Thyroid gland (tissue), 4 donors: Measurements from ENCODE around the gene ANKRD27. TPM values are rescaled to one million over a fixed set of nuclear protein-coding genes. Genes with fewer than 3 reads are reported as not detected.
"Not testable (repeated sequence)": the region's sequence is repeated elsewhere in the genome, so short reads cannot be mapped to it uniquely, and the experiment has no call there.

Experiments
- DNase-seq, 2 donors: peaks; one replicate each; pipeline ENCODE4 v3.0.0-alpha.2; 2019
- H3K27ac ChIP-seq, 3 donors: fragments of 200-600 bp; sonication (generic); 1 replicate in 2 of 3; 2 replicates in 1 of 3; pipeline ENCODE4 v1.5.1; 2016 to 2019; ENCODE audit warnings: mild to moderate bottlenecking in 1 of 3, moderate library complexity in 1 of 3
- H3K27me3 ChIP-seq: fragments of 200-600 bp; sonication (generic); one replicate; pipeline ENCODE4 v1.5.1; 2019
- H3K36me3 ChIP-seq, 2 donors: fragments of 200-600 bp; sonication (generic); one replicate each; pipeline ENCODE4 v1.5.1; 2016 to 2019
- H3K4me1 ChIP-seq, 2 donors: fragments of 200-600 bp; sonication (generic); one replicate each; pipeline ENCODE4 v1.5.1; 2017 to 2019
- H3K4me3 ChIP-seq, 3 donors: fragments of 200-600 bp; sonication (generic); replicated peaks in 1 of 3; 1 replicate in 2 of 3; 2 replicates in 1 of 3; pipeline ENCODE4 v1.5.1; 2016; ENCODE audit warnings: mild to moderate bottlenecking in 1 of 3
- H3K9me3 ChIP-seq: fragments of 200-600 bp; sonication (generic); one replicate; pipeline ENCODE4 v1.5.1; 2017
- POLR2A ChIP-seq, 2 donors: fragments of 450-650 bp; IDR thresholded peaks; one replicate each; pipeline ENCODE4 v1.6.1; 2017; ENCODE audit warnings: antibody characterized with exemption in 2 of 2, mild to moderate bottlenecking in 2 of 2, moderate library complexity in 1 of 2
- WGBS, 2 donors: methylation state at CpG; one replicate each; pipeline ENCODE4 v1.1.5; 2017; 5-methylcytosine and 5-hydroxymethylcytosine counted together
- intact Hi-C: fragments of 100-400 bp; cut with DNase I; formaldehyde crosslinking; loops from one replicate; pipeline ENCODE4 v1.15.1; 2023
- total RNA-seq, 4 donors: library from RNA; depleted of rRNA; stranded (reverse); fragments of >200 nt; gene quantifications; one replicate each; pipeline ENCODE4 v1.2.3, GENCODE V29; 2016
- TF ChIP-seq, protein P1 (sequence below), 6 experiments: fragments of 200-600 bp in 3 of 6; fragments of 450-650 bp in 3 of 6; sonication (generic) in 3 of 6; IDR thresholded peaks; one replicate each; pipeline ENCODE4 v1.5.1; 2016 to 2019; ENCODE audit warnings: antibody characterized with exemption in 6 of 6, mild to moderate bottlenecking in 2 of 6, inconsistent platforms in 1 of 6, moderate library complexity in 1 of 6

ANKRD27 gene
- total RNA-seq, 4 donors from 2014 or later = 29.7 to 64.8 (median 48.7) TPM

- TF ChIP-seq POLR2A (IDR thresholded peaks at IDR 0.05) = no peak
- TF ChIP-seq, protein P1, sequence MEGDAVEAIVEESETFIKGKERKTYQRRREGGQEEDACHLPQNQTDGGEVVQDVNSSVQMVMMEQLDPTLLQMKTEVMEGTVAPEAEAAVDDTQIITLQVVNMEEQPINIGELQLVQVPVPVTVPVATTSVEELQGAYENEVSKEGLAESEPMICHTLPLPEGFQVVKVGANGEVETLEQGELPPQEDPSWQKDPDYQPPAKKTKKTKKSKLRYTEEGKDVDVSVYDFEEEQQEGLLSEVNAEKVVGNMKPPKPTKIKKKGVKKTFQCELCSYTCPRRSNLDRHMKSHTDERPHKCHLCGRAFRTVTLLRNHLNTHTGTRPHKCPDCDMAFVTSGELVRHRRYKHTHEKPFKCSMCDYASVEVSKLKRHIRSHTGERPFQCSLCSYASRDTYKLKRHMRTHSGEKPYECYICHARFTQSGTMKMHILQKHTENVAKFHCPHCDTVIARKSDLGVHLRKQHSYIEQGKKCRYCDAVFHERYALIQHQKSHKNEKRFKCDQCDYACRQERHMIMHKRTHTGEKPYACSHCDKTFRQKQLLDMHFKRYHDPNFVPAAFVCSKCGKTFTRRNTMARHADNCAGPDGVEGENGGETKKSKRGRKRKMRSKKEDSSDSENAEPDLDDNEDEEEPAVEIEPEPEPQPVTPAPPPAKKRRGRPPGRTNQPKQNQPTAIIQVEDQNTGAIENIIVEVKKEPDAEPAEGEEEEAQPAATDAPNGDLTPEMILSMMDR (IDR thresholded peaks at IDR 0.05) = no peak
- no peak overlapping the region for H3K4me3 ChIP-seq
- H3K36me3 ChIP-seq = peaks cover 0 to 5% of the 10 kb centered on the region in 2 donors
- H3K27ac ChIP-seq = no peak overlapping the region
- DNase-seq = no peak
- 76 to 82% methylated on average over 7 of the region's 7 CpGs for WGBS, 2 donors
- no peaks in the 10 kb centered on the region for H3K4me1 ChIP-seq
- no peaks in the 10 kb centered on the region for H3K9me3 ChIP-seq
- intact Hi-C loops = no loop called here
- H3K27me3 ChIP-seq = no peaks in the 10 kb centered on the region
These were observed 43.3 kb upstream of the ANKRD27 start for GRCh38 chr19:32718286-32718685.

GRCh38 chr19:32717496-32717895, 42.5 kb upstream of the ANKRD27 start:
- no peak for TF ChIP-seq POLR2A (IDR thresholded peaks at IDR 0.05)
- TF ChIP-seq, protein P1 (IDR thresholded peaks at IDR 0.05) = no peak
- intact Hi-C loops = no loop called here
- Histone ChIP-seq H3K27me3 (no peaks in the 10 kb centered on the region), H3K4me1 (no peaks in the 10 kb centered on the region), H3K9me3 (no peaks in the 10 kb centered on the region), H3K4me3 (no peak overlapping the region), H3K36me3 (peaks cover 0 to 7% of the 10 kb centered on the region in 2 donors), H3K27ac (no peak overlapping the region)
- WGBS, 2 donors = 48 to 57% methylated on average over 5 of the region's 5 CpGs
- no peak for DNase-seq

- H3K4me3 ChIP-seq, H3K4me1 ChIP-seq, H3K27ac ChIP-seq, H3K27me3 ChIP-seq, H3K9me3 ChIP-seq, DNase-seq, intact Hi-C loops: not testable (repeated sequence)
- peaks cover 0 to 11% of the 10 kb centered on the region in 2 donors for H3K36me3 ChIP-seq
- 93 to 96% methylated on average over 7 of the region's 7 CpGs for WGBS, 2 donors
These were observed 41.2 kb upstream of the ANKRD27 start for GRCh38 chr19:32716203-32716602.

DNA sequence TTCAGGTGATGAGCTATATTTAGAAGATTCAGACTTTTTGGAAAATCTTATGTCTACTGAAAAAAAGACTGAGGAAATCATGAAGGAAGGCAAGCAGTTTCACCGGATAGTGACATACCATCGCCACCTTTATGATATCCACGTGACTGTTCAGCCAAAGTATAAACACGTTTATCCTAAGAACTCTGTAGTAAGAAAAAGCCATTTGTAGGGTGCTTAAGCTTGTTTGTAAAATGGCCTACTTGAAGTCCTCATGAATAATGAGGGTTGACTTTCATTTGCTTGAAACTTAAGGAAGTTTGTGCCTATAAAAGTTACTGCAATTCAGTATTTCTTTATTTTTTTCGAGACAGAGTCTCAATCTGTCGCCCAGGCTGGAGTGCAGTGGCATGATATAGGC, 36.8 kb upstream of the ANKRD27 start:
- no peaks in the 10 kb centered on the region for H3K27me3 ChIP-seq
- TF ChIP-seq, protein P1 (IDR thresholded peaks at IDR 0.05) = no peak
- TF ChIP-seq POLR2A (IDR thresholded peaks at IDR 0.05) = no peak
- no peak for DNase-seq
- H3K27ac ChIP-seq = no peak overlapping the region
- 85 to 86% methylated on average over 6 of the region's 6 CpGs for WGBS, 2 donors
- H3K36me3 ChIP-seq = peaks cover 0 to 11% of the 10 kb centered on the region in 2 donors
- H3K4me3 ChIP-seq = no peak overlapping the region
- intact Hi-C loops = no loop called here
- no peaks in the 10 kb centered on the region for H3K9me3 ChIP-seq
- H3K4me1 ChIP-seq = no peaks in the 10 kb centered on the region

GRCh38 chr19:32709032-32709431, 34.1 kb upstream of the ANKRD27 start:
- 94% methylated on average over 5 of the region's 5 CpGs for WGBS, 2 donors
- Histone ChIP-seq H3K9me3 (no peaks in the 10 kb centered on the region), H3K4me1 (no peaks in the 10 kb centered on the region), H3K27me3 (no peaks in the 10 kb centered on the region), H3K27ac (no peak overlapping the region), H3K36me3 (peaks cover 0 to 11% of the 10 kb centered on the region in 2 donors), H3K4me3 (no peak overlapping the region)
- no peak for DNase-seq
- TF ChIP-seq, protein P1 (IDR thresholded peaks at IDR 0.05) = no peak
- no peak for TF ChIP-seq POLR2A (IDR thresholded peaks at IDR 0.05)
- intact Hi-C loops = no loop called here

- no peak overlapping the region for H3K27ac ChIP-seq
- no peaks in the 10 kb centered on the region for H3K27me3 ChIP-seq
- H3K4me1 ChIP-seq = no peaks in the 10 kb centered on the region
- H3K9me3 ChIP-seq = no peaks in the 10 kb centered on the region
- 95 to 96% methylated on average over 3 of the region's 3 CpGs for WGBS, 2 donors
- H3K36me3 ChIP-seq = peaks cover 0 to 8% of the 10 kb centered on the region in 2 donors
- DNase-seq = no peak
- no peak overlapping the region for H3K4me3 ChIP-seq
- intact Hi-C loops = no loop called here
- no peak for TF ChIP-seq POLR2A (IDR thresholded peaks at IDR 0.05)
- TF ChIP-seq, protein P1 (IDR thresholded peaks at IDR 0.05) = no peak
These were observed 33.5 kb upstream of the ANKRD27 start for GRCh38 chr19:32708457-32708856.

DNA sequence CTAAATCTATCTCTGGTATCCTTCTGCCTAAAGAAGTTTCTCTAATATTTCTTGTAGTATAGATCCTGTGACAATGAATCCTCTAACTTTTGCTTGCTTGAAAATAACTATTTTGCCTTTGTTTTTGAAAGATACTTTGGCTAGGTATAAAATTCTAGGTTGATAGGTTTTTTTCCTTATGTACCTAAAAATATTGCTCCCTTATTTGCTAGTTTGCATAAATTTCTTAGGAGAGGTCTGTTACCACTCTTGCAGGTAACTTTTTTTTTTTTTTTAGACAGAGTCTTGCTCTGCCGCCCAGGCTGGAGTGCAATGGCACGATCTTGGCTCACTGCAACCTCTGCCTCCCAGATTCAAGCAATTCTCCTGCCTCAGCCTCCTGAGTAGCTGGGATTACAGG, 29.0 kb upstream of the ANKRD27 start:
- 92 to 98% methylated on average over 2 of the region's 2 CpGs for WGBS, 2 donors
- H3K9me3 ChIP-seq, H3K36me3 ChIP-seq, DNase-seq, H3K27me3 ChIP-seq, H3K27ac ChIP-seq, intact Hi-C loops, H3K4me1 ChIP-seq, H3K4me3 ChIP-seq: not testable (repeated sequence)
